DND-41 (cell line): ENCODE measurements around the gene CSRNP2.

Source experiments
- CTCF ChIP-seq: IDR thresholded peaks from 2 replicates; pipeline ENCODE4 v1.5.1; 2012; ENCODE audit warnings: borderline replicate concordance, low read length, moderate library complexity, mild to moderate bottlenecking; ENCODE audit not compliant: poor library complexity, severe bottlenecking; ENCODE audit errors: extremely low read depth
- EZH2 ChIP-seq: IDR thresholded peaks from 3 replicates; pipeline ENCODE4 v1.6.1; 2012; ENCODE audit warnings: borderline replicate concordance, low read depth, mild to moderate bottlenecking, moderate library complexity, low read length, inconsistent platforms; ENCODE audit not compliant: severe bottlenecking

- TF ChIP-seq CTCF (no peak), EZH2 (no peak)
Measured at GRCh38 chr12:51028813-51029150, 54.6 kb downstream of the CSRNP2 start.
